Esophagus squamous epithelium (tissue), 4 donors: ENCODE measurements around the gene EEPD1.

Experiments
- POLR2A ChIP-seq, 4 donors: fragments of 450-650 bp; IDR thresholded peaks; one replicate each; pipeline ENCODE4 v1.6.1; 2017; ENCODE audit warnings: antibody characterized with exemption in 4 of 4, mild to moderate bottlenecking in 4 of 4, moderate library complexity in 3 of 4
- TF ChIP-seq, protein P1 (sequence below), 6 experiments: fragments of 450-650 bp in 4 of 6; fragments of 200-600 bp in 2 of 6; sonication (generic) in 2 of 6; IDR thresholded peaks; one replicate each; pipeline ENCODE4 v1.5.1; 2016 to 2019; ENCODE audit warnings: antibody characterized with exemption in 6 of 6, mild to moderate bottlenecking in 4 of 6, moderate library complexity in 4 of 6

DNA sequence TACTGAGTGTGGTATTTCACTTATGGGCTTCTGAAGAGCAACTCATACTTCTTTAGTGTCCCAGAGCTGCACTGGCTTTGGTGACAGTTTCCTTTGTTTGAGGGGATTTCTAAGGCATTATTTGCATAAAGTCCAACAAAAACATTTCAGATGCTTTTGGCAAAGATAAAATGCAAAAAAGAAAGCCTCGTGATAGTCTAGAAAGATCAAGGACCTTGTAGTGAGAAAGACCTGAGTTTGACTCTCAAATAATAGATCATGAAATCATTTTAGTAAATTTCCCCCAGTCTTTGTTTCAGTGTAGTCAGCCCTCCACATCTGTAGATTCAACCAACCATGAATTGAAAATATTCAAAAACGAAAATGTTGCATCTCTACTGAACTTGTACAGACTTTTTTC, 107.4 kb downstream of the EEPD1 start:
- TF ChIP-seq, protein P1, sequence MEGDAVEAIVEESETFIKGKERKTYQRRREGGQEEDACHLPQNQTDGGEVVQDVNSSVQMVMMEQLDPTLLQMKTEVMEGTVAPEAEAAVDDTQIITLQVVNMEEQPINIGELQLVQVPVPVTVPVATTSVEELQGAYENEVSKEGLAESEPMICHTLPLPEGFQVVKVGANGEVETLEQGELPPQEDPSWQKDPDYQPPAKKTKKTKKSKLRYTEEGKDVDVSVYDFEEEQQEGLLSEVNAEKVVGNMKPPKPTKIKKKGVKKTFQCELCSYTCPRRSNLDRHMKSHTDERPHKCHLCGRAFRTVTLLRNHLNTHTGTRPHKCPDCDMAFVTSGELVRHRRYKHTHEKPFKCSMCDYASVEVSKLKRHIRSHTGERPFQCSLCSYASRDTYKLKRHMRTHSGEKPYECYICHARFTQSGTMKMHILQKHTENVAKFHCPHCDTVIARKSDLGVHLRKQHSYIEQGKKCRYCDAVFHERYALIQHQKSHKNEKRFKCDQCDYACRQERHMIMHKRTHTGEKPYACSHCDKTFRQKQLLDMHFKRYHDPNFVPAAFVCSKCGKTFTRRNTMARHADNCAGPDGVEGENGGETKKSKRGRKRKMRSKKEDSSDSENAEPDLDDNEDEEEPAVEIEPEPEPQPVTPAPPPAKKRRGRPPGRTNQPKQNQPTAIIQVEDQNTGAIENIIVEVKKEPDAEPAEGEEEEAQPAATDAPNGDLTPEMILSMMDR (IDR thresholded peaks at IDR 0.05) = no peak
- no peak for TF ChIP-seq POLR2A (IDR thresholded peaks at IDR 0.05)
